CD8-positive, alpha-beta memory T cell (primary cell): ENCODE data around the gene TTC23L. TPM values are rescaled to one million over a fixed set of nuclear protein-coding genes. Genes with fewer than 3 reads are reported as not detected.
"Not testable (repeated sequence)": the region's sequence is repeated elsewhere in the genome, so short reads cannot be mapped to it uniquely, and the experiment has no call there.

ENCODE experiments used
- CTCF ChIA-PET: fragments of 350-600 bp; sonication (Branson Sonifier 250); formaldehyde crosslinking; loops from one replicate; lab custom pipeline; 2021; ENCODE audit warnings: antibody characterized with exemption; lab: Charles Lee
- POLR2A ChIA-PET: fragments of 350-600 bp; sonication (Branson Sonifier 250); formaldehyde crosslinking; loops from one replicate; lab custom pipeline; 2021; ENCODE audit warnings: antibody characterized with exemption; lab: Charles Lee
- DNase-seq, 5 donors: peaks; one replicate each; pipeline versions ENCODE4 v3.0.0 to v3.0.0-alpha.2; 2020 to 2022; ENCODE audit warnings: mixed read lengths in 1 of 5
- H3K27ac ChIP-seq: one replicate; pipeline ENCODE4 v1.7.0; 2013; ENCODE audit warnings: low read depth, mild to moderate bottlenecking, low read length, moderate library complexity
- H3K27me3 ChIP-seq: 2 replicates; pipeline ENCODE4 v1.7.0; 2013; ENCODE audit warnings: low read length, mild to moderate bottlenecking; ENCODE audit not compliant: insufficient read depth, poor library complexity, severe bottlenecking
- H3K36me3 ChIP-seq: 2 replicates; pipeline ENCODE4 v1.7.0; 2013; ENCODE audit warnings: mild to moderate bottlenecking, low read length, moderate library complexity; ENCODE audit not compliant: insufficient read depth
- H3K4me1 ChIP-seq: 2 replicates; pipeline ENCODE4 v1.7.0; 2013; ENCODE audit warnings: mild to moderate bottlenecking, low read length, moderate library complexity; ENCODE audit not compliant: insufficient read depth
- H3K4me3 ChIP-seq: 2 replicates; pipeline ENCODE4 v1.7.0; 2013; ENCODE audit warnings: mild to moderate bottlenecking, low read length
- H3K9me3 ChIP-seq: 2 replicates; pipeline ENCODE4 v1.7.0; 2013; ENCODE audit warnings: mild to moderate bottlenecking, low read length
- H3K27ac Mint-ChIP-seq, 8 donors: one replicate each; pipeline ENCODE4 v1.8.0; 2020 to 2021; ENCODE audit warnings: mixed read lengths in 8 of 8, mild to moderate bottlenecking in 6 of 8, inconsistent platforms in 3 of 8, moderate library complexity in 3 of 8
- H3K27me3 Mint-ChIP-seq, 2 donors: one replicate each; pipeline ENCODE4 v1.8.0; 2020 to 2021; ENCODE audit warnings: mixed read lengths in 2 of 2, mild to moderate bottlenecking in 1 of 2, moderate library complexity in 1 of 2
- H3K36me3 Mint-ChIP-seq, 3 donors: one replicate each; pipeline ENCODE4 v1.8.0; 2020 to 2021; ENCODE audit warnings: mixed read lengths in 3 of 3, inconsistent platforms in 1 of 3, mild to moderate bottlenecking in 1 of 3
- H3K4me1 Mint-ChIP-seq, 3 donors: one replicate each; pipeline ENCODE4 v1.8.0; 2020 to 2021; ENCODE audit warnings: mixed read lengths in 3 of 3, inconsistent platforms in 1 of 3, mild to moderate bottlenecking in 1 of 3
- H3K4me3 Mint-ChIP-seq, 7 donors: one replicate each; pipeline ENCODE4 v1.8.0; 2020 to 2021; ENCODE audit warnings: mixed read lengths in 7 of 7, mild to moderate bottlenecking in 6 of 7, moderate library complexity in 4 of 7, inconsistent platforms in 2 of 7
- H3K9me3 Mint-ChIP-seq, 5 donors: one replicate each; pipeline ENCODE4 v1.8.0; 2020 to 2022; ENCODE audit warnings: mixed read lengths in 5 of 5, mild to moderate bottlenecking in 3 of 5, moderate library complexity in 2 of 5, inconsistent platforms in 1 of 5
- polyA plus RNA-seq: library from polyadenylated mRNA; unstranded; fragments of 300-500 nt; fragmentation: Illumina TruSeq; gene quantifications from one replicate; pipeline ENCODE4 v1.2.3, GENCODE V29; 2021
- total RNA-seq, 2 experiments: library from RNA; stranded (reverse); gene quantifications; one replicate each; pipeline ENCODE4 v1.2.3, GENCODE V29; 2021

TTC23L gene
- total and polyA plus RNA-seq, 3 experiments from 2014 or later, result 0.24 to 0.63 TPM; not detected in 1

DNA sequence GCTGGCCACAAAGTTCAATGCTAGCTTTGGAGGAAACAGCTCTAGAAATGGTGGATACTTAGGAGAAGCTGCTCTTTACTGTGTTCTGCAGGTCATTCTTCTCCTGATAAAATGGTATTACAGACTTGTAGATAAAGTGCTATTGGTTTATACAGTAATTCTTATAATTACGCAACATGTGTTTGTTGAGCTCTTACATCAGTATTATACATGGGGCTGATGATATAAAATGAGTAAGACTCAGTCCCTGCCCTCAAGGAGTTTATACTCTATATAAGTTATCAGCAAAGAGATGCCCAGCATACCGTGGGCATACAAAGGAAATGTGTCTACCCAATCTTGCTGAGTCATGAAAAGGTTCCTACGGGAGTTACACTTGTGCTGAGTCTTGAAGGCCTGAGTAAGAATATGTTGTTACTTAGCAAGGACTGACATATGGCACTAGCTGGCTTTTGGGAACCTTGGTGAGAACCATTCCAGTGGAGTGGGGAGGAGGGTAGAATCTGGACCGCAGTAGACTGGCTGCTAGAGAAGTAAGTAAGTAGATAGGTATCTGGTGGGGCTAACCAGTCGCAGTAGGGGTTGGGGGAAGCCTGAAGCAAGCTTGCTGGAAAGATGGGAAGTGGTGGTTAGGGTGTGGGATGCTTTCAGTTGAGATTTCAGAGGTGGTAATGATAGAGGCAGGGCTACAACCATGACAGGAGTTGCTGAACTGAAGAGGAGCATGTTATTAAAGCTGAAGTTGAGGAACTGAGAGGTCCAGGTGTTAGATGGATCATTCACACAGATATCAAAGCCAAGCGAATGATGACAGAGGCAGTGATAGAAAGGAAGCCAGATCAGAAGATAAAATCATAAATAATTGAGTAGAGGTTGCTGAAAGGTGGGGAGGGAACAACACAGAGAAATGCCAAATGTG, 11.1 kb upstream of the TTC23L start:
- Histone ChIP-seq H3K9me3 (no peaks in the 10 kb centered on the region), H3K4me1 (no peaks in the 10 kb centered on the region), H3K27ac (no peak overlapping the region), H3K36me3 (no peaks in the 10 kb centered on the region), H3K27me3 (no peaks in the 10 kb centered on the region), H3K4me3 (no peak overlapping the region)
- no peaks in the 10 kb centered on the region for H3K9me3 Mint-ChIP-seq
- H3K4me3 Mint-ChIP-seq, result no peak overlapping the region
- POLR2A ChIA-PET, result no interaction called here
- CTCF ChIA-PET, result interaction anchor here (1.5 kb wide), 1 partner anchor 13 kb away, joined by 3 read pairs; no protein-coding TSS in a partner anchor
- no peak overlapping the region for H3K27ac Mint-ChIP-seq
- no peaks in the 10 kb centered on the region for H3K4me1 Mint-ChIP-seq
- no peaks in the 10 kb centered on the region for H3K36me3 Mint-ChIP-seq
- DNase-seq, result no peak
- H3K27me3 Mint-ChIP-seq, result peaks cover 12 to 40% of the 10 kb centered on the region in 2 donors

GRCh38 chr5:34830827-34831226, 8.1 kb upstream of the TTC23L start:
- H3K27ac ChIP-seq, H3K4me3 Mint-ChIP-seq, H3K9me3 Mint-ChIP-seq, CTCF ChIA-PET, H3K9me3 ChIP-seq, H3K36me3 ChIP-seq, H3K27me3 ChIP-seq, H3K4me3 ChIP-seq, H3K27ac Mint-ChIP-seq, DNase-seq, H3K36me3 Mint-ChIP-seq, H3K4me1 ChIP-seq, H3K4me1 Mint-ChIP-seq, POLR2A ChIA-PET: not testable (repeated sequence)
- peaks cover 2 to 17% of the 10 kb centered on the region in 2 donors for H3K27me3 Mint-ChIP-seq

- Histone ChIP-seq H3K9me3 (no peaks in the 10 kb centered on the region), H3K4me3 (no peak overlapping the region), H3K27ac (no peak overlapping the region), H3K27me3 (no peaks in the 10 kb centered on the region), H3K4me1 (no peaks in the 10 kb centered on the region), H3K36me3 (no peaks in the 10 kb centered on the region)
- H3K9me3 Mint-ChIP-seq, result no peaks in the 10 kb centered on the region
- POLR2A ChIA-PET, result no interaction called here
- H3K27me3 Mint-ChIP-seq, result peaks cover 2 to 15% of the 10 kb centered on the region in 2 donors
- H3K27ac Mint-ChIP-seq, result no peak overlapping the region
- H3K36me3 Mint-ChIP-seq, result no peaks in the 10 kb centered on the region
- CTCF ChIA-PET, result no interaction called here
- DNase-seq, result no peak
- H3K4me3 Mint-ChIP-seq, result no peak overlapping the region
- no peaks in the 10 kb centered on the region for H3K4me1 Mint-ChIP-seq
Observed at GRCh38 chr5:34831303-34831702, 7.7 kb upstream of the TTC23L start.

DNA sequence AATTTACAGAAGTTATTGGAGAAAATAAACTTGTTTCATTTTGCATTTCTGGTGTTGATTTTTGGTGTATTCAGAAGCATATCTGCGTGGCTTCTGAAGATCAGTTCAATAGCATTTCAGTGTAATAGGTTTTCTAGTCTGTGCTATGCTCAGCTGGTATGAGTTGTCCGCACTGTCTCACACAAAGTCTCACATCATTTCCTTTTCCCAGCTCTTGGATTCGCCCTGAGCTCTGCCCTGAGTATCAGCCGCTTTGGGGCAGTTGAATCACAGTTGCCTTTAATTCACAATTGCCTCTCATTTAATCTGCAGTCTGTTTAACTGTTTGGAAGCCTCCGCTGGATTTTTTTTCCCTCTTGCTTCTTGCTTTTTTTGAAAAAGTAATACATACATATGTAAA, 6.4 kb upstream of the TTC23L start:
- Histone ChIP-seq H3K9me3 (no peaks in the 10 kb centered on the region), H3K27me3 (no peaks in the 10 kb centered on the region), H3K4me1 (no peaks in the 10 kb centered on the region), H3K4me3 (no peak overlapping the region), H3K27ac (no peak overlapping the region), H3K36me3 (no peaks in the 10 kb centered on the region)
- no peak for DNase-seq
- Mint-ChIP-seq H3K27ac (no peak overlapping the region), H3K36me3 (no peaks in the 10 kb centered on the region), H3K27me3 (peaks cover 2 to 5% of the 10 kb centered on the region in 2 donors), H3K4me3 (no peak overlapping the region), H3K9me3 (no peaks in the 10 kb centered on the region), H3K4me1 (no peaks in the 10 kb centered on the region)
- CTCF ChIA-PET, result no interaction called here
- POLR2A ChIA-PET, result interaction anchor here (0.9 kb wide), 1 partner anchor 82 kb away, joined by 3 read pairs; no protein-coding TSS in a partner anchor

GRCh38 chr5:34833090-34833489, 5.9 kb upstream of the TTC23L start:
- H3K27ac ChIP-seq, result no peak overlapping the region
- peaks cover 0 to under 1% (median 0%) of the 10 kb centered on the region in 3 donors for H3K4me1 Mint-ChIP-seq
- CTCF ChIA-PET, result no interaction called here
- no peaks in the 10 kb centered on the region for H3K9me3 ChIP-seq
- H3K9me3 Mint-ChIP-seq, result no peaks in the 10 kb centered on the region
- POLR2A ChIA-PET, result interaction anchor here (0.5 to 0.9 kb wide), 2 partner anchors 82 to 1002 kb away, joined by 3 read pairs; no protein-coding TSS in a partner anchor
- no peaks in the 10 kb centered on the region for H3K27me3 ChIP-seq
- H3K4me3 ChIP-seq, result no peak overlapping the region
- no peaks in the 10 kb centered on the region for H3K4me1 ChIP-seq
- no peak overlapping the region for H3K4me3 Mint-ChIP-seq
- H3K27ac Mint-ChIP-seq, result no peak overlapping the region
- H3K36me3 ChIP-seq, result no peaks in the 10 kb centered on the region
- H3K36me3 Mint-ChIP-seq, result no peaks in the 10 kb centered on the region
- no peak for DNase-seq
- H3K27me3 Mint-ChIP-seq, result peaks cover 2% of the 10 kb centered on the region in 2 donors

DNA sequence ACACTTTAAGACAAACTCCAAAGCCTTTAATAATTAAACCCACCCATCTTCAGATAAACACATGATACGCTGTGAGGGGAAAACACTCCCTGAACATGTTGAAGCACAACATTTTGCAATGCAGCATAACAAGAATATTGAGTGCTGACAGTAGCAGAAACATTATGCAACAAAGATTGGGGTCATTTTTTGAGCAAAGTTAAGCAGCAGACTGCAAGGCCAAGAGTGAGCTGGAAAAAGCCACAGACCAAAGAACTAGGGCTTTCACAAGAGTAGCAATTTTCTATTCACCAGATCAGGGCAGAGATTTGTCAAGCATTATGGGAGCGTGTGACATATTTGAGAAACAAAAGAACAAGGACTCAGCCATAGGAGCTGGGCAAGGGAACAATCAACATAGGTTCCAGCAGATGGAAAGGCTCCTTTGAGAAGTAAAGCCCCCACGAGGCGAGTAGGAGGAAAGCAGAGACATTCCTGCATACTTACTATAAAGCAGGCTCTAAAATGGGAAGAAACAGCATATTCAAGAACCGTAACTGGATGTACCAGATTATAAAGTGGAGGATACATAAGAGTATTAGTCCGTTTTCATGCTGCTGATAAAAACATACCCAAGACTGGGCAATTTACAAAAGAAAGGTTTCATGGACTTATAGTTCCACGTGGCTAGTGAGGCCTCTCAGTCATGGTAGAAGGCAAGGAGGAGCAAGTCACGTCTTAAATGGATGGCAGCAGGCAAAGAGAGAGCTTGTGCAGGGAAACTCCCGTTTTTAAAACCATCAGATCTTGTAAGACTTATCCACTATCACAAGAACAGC, 4.8 kb upstream of the TTC23L start:
- H3K4me3 Mint-ChIP-seq, result no peak overlapping the region
- peak overlapping the region in 1 of 8 donors; percentile 41 for H3K27ac Mint-ChIP-seq
- no peaks in the 10 kb centered on the region for H3K9me3 Mint-ChIP-seq
- DNase-seq, result no peak
- Histone ChIP-seq H3K4me3 (no peak overlapping the region), H3K27me3 (no peaks in the 10 kb centered on the region), H3K36me3 (no peaks in the 10 kb centered on the region), H3K4me1 (peaks cover 6% of the 10 kb centered on the region), H3K27ac (no peak overlapping the region), H3K9me3 (no peaks in the 10 kb centered on the region)
- ChIA-PET CTCF (no interaction called here), POLR2A (no interaction called here)
- H3K27me3 Mint-ChIP-seq, result peaks cover 0 to 4% of the 10 kb centered on the region in 2 donors
- peaks cover 6 to 11% (median 9%) of the 10 kb centered on the region in 3 donors for H3K4me1 Mint-ChIP-seq
- peaks cover 0 to 2% (median 0%) of the 10 kb centered on the region in 3 donors for H3K36me3 Mint-ChIP-seq

GRCh38 chr5:34834794-34835089, 4.2 kb upstream of the TTC23L start:
- CTCF ChIA-PET, result no interaction called here
- Mint-ChIP-seq H3K4me1 (peaks cover 11 to 17% (median 14%) of the 10 kb centered on the region in 3 donors), H3K9me3 (no peaks in the 10 kb centered on the region), H3K4me3 (no peak overlapping the region), H3K27me3 (peaks cover 0 to 8% of the 10 kb centered on the region in 2 donors), H3K36me3 (peaks cover 0 to 4% (median 0%) of the 10 kb centered on the region in 3 donors), H3K27ac (peak overlapping the region in 1 of 8 donors; percentile 44)
- peaks cover 6% of the 10 kb centered on the region for H3K4me1 ChIP-seq
- no peak overlapping the region for H3K27ac ChIP-seq
- no peaks in the 10 kb centered on the region for H3K36me3 ChIP-seq
- no peaks in the 10 kb centered on the region for H3K27me3 ChIP-seq
- POLR2A ChIA-PET, result no interaction called here
- no peak for DNase-seq
- no peaks in the 10 kb centered on the region for H3K9me3 ChIP-seq
- no peak overlapping the region for H3K4me3 ChIP-seq

GRCh38 chr5:34835664-34836063, 3.3 kb upstream of the TTC23L start:
- Mint-ChIP-seq H3K4me3 (no peak overlapping the region), H3K36me3 (peaks cover 0 to 4% (median 0%) of the 10 kb centered on the region in 3 donors), H3K4me1 (peaks cover 11 to 17% (median 15%) of the 10 kb centered on the region in 3 donors), H3K27ac (peak overlapping the region in 4 of 8 donors; percentile 13 to 70 (median 41)), H3K9me3 (no peaks in the 10 kb centered on the region), H3K27me3 (peaks cover 0 to 8% of the 10 kb centered on the region in 2 donors)
- ChIA-PET POLR2A (no interaction called here), CTCF (no interaction called here)
- no peak for DNase-seq
- Histone ChIP-seq H3K9me3 (no peaks in the 10 kb centered on the region), H3K36me3 (no peaks in the 10 kb centered on the region), H3K27me3 (no peaks in the 10 kb centered on the region), H3K27ac (no peak overlapping the region), H3K4me1 (peaks cover 6% of the 10 kb centered on the region), H3K4me3 (no peak overlapping the region)
